ENCODE results near the gene HASPIN.

HASPIN gene

GRCh38 chr17:3768769-3769168 lies 45.1 kb downstream of the HASPIN start:
- DNase-seq = no peak

DNA sequence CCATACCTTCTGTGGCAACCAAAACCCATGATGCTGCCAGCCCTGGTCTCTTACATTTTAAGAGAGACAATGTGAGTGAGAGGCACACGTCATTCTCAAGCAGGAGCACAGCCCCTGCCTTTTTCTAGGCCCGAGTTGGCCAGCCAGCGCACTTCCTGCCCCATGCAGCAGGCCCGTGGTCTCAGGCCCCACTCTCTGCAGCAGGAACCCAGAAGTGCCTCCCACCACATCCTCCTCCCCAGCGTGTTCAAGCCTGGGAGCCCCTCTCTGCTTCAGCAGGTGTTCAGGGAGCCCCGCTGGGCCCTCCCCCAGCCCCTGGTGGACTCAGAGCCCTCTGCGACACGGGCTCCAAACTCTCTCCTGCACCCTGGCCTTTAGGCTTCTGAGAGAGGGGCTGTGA lies 46.8 kb downstream of the HASPIN start:
- DNase-seq = no peak

DNA sequence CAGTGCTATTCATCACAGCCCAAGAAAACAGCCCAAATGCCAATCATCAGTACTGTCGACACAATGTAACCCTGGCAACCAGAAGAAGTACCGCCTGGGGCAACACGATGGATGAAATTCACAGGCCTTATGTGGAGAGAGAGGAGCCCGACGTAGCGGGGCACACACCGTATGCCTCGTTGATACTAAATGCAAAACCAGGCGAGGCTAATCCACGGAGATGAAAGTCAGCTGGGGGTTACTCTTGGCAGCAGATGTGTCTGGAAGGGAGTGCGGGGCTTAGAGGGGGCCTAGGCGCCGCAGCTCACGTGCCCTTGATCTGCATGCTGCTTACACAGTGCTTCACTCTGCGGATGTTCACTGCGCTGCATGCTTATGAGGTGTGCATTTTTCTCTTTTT lies 47.4 kb downstream of the HASPIN start:
- no peak for DNase-seq

DNA sequence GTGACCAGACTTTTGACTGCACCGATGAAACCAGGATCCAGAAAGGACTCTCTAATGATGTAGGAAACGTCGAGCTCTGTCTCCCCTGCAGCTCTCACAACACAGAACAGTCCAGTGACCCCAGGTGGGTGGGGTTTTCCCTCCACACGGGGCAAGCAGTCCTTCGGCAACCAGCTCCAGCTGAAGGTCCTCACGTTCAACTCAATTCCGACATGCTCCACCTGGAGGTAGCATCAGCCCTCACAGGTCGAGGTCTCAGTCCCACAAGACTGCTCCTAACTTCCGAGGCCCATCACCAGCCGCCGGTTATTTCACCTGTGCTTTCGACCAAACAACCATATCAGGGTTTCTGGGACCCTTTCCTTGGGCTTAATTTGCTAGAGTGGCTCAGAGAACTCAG lies 49.1 kb downstream of the HASPIN start:
- DNase-seq = no peak

DNA sequence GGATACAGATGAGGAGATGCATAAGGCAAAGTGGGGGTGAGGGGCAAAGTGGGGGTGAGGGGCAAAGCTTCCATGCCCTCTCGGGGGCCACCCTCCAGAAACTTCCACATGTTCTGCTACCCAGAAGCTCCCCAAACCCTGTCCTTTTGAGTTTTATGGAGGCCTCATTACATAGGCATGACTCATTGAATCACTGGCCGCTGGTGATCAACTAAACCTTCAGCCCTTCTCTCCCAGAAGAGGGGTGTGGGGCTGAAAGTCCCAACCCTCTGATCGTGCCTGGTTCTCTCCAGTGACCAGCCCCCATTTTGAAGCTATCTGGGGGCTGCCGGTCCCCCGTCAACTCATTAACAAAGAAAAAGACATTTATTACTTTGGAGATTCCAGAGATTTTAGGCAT lies 49.8 kb downstream of the HASPIN start:
- DNase-seq = no peak

DNA sequence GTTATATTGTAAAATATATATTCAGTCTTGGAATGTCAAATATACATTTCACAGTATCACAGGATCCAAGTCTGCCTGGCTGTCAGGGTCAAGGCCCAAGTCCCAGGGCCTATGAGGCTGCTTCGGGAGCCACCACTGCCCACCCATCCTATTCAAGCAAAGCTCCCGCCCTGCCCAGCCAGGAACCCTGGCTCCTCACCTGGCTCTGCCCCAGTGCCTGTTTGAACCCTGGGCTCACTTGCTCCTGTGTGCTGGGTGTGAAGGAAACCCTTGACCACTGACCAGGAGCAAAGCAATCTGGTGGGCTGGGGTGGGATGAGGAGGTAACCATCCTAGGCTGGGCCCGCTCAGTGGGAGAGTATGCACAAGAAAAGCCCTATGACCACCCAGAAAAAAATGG lies 50.3 kb downstream of the HASPIN start:
- DNase-seq = no peak

Data from DMS 273 treated with DMSO at 0.1 percent for 48 hours (cell line).